GM23338 (cell line): ENCODE measurements around the gene ABCD3. TPM values are rescaled to one million over a fixed set of nuclear protein-coding genes. Genes with fewer than 3 reads are reported as not detected.

Experiments used
- ATAC-seq: fragments of 200-7000 bp; cut with Tn5 transposase; 3 replicates; pipeline ENCODE4 v1.9.1; 2020
- DNase-seq: peaks from one replicate; pipeline ENCODE4 v3.0.0-alpha.2; 2015; ENCODE audit warnings: low spot score
- H2AFZ ChIP-seq: fragments of 200-600 bp; sonication (generic); 2 replicates; pipeline ENCODE4 v1.8.0; 2016; ENCODE audit warnings: antibody characterized with exemption, mild to moderate bottlenecking, moderate library complexity
- H3F3A ChIP-seq: fragments of 200-600 bp; sonication (generic); replicated peaks from 2 replicates; pipeline ENCODE4 v1.8.0; 2017; ENCODE audit warnings: antibody characterized with exemption, mixed run types, low read depth
- H3K27ac ChIP-seq: fragments of 200-600 bp; sonication (generic); 2 replicates; pipeline ENCODE4 v1.6.1; 2016; ENCODE audit warnings: low read depth
- H3K27me3 ChIP-seq: fragments of 200-600 bp; sonication (generic); 2 replicates; pipeline ENCODE4 v1.8.0; 2016; ENCODE audit warnings: mild to moderate bottlenecking, mixed run types, moderate library complexity; ENCODE audit not compliant: insufficient read depth
- H3K36me3 ChIP-seq: fragments of 200-600 bp; sonication (generic); 2 replicates; pipeline ENCODE4 v1.8.0; 2016; ENCODE audit warnings: mild to moderate bottlenecking; ENCODE audit not compliant: insufficient read depth
- H3K4me1 ChIP-seq: fragments of 200-600 bp; sonication (generic); 2 replicates; pipeline ENCODE4 v1.8.0; 2016; ENCODE audit warnings: mild to moderate bottlenecking, moderate library complexity; ENCODE audit not compliant: insufficient read depth
- H3K4me2 ChIP-seq: fragments of 200-600 bp; sonication (generic); 2 replicates; pipeline ENCODE4 v1.7.1; 2017; ENCODE audit warnings: mixed run types
- H3K4me3 ChIP-seq: fragments of 200-600 bp; sonication (generic); 2 replicates; pipeline ENCODE4 v1.6.1; 2016; ENCODE audit warnings: mixed run types
- H3K79me2 ChIP-seq: fragments of 200-600 bp; sonication (generic); replicated peaks from 2 replicates; pipeline ENCODE4 v1.8.0; 2017; ENCODE audit warnings: mild to moderate bottlenecking; ENCODE audit not compliant: insufficient read depth
- H3K9me2 ChIP-seq: fragments of 200-600 bp; sonication (generic); 2 replicates; pipeline ENCODE4 v1.8.0; 2017; ENCODE audit not compliant: insufficient read depth
- H4K20me1 ChIP-seq: fragments of 200-600 bp; sonication (generic); replicated peaks from 2 replicates; pipeline ENCODE4 v1.8.0; 2017; ENCODE audit warnings: mild to moderate bottlenecking; ENCODE audit not compliant: insufficient read depth
- H3K27ac Mint-ChIP-seq: 2 replicates; pipeline ENCODE4 v1.8.0; 2020; ENCODE audit warnings: inconsistent platforms, mild to moderate bottlenecking, moderate library complexity, mixed read lengths
- H3K27me3 Mint-ChIP-seq: 3 replicates; pipeline ENCODE4 v1.8.0; 2022; ENCODE audit warnings: low read depth, mild to moderate bottlenecking, moderate library complexity, mixed read lengths, inconsistent platforms; ENCODE audit not compliant: insufficient read depth, poor library complexity
- H3K36me3 Mint-ChIP-seq: 3 replicates; pipeline ENCODE4 v1.8.0; 2021; ENCODE audit warnings: low read depth, mild to moderate bottlenecking, inconsistent platforms, moderate library complexity, mixed read lengths
- H3K4me1 Mint-ChIP-seq: 3 replicates; pipeline ENCODE4 v1.8.0; 2020; ENCODE audit warnings: mild to moderate bottlenecking, inconsistent platforms, mixed read lengths
- H3K4me3 Mint-ChIP-seq: 3 replicates; pipeline ENCODE4 v1.8.0; 2021; ENCODE audit warnings: moderate library complexity, mild to moderate bottlenecking, inconsistent platforms, mixed read lengths
- H3K9me3 Mint-ChIP-seq: 3 replicates; pipeline ENCODE4 v1.8.0; 2020; ENCODE audit warnings: moderate library complexity, mild to moderate bottlenecking, inconsistent platforms, mixed read lengths
- JUNB ChIP-seq: IDR thresholded peaks from one replicate; pipeline ENCODE4 v1.6.1; 2016; ENCODE audit warnings: antibody characterized with exemption; ENCODE audit not compliant: unreplicated experiment
- ZNF331 ChIP-seq: fragments of 250-450 bp; sonication (Bioruptor Pico); IDR thresholded peaks from 2 replicates; pipeline ENCODE4 v1.5.0; 2020; ENCODE audit warnings: low read depth, mild to moderate bottlenecking, moderate library complexity
- polyA plus RNA-seq: library from polyadenylated mRNA; unstranded; fragments of >200 nt; fragmentation: Nextera tagmentation; extraction: Ambion mirVana; gene quantifications from 2 replicates; pipeline ENCODE4 v1.2.1, GENCODE V29; 2016
- total RNA-seq: library from RNA; depleted of rRNA; stranded (reverse); fragments of >200 nt; shearing (Covaris generic); gene quantifications from 2 replicates; pipeline ENCODE4 v1.2.3, GENCODE V29; 2014
- TF ChIP-seq, protein P1 (sequence below): fragments of 250-450 bp; sonication (Bioruptor Pico); IDR thresholded peaks from 2 replicates; pipeline ENCODE4 v1.5.0; 2020; ENCODE audit warnings: mild to moderate bottlenecking, moderate library complexity
- TF ChIP-seq, protein P2 (sequence below): IDR thresholded peaks from one replicate; pipeline ENCODE4 v1.6.1; 2018; ENCODE audit warnings: antibody characterized with exemption; ENCODE audit not compliant: unreplicated experiment

The ABCD3 gene
- total and polyA plus RNA-seq, 2 experiments from 2014 or later = 12.3 to 24.0 TPM

DNA sequence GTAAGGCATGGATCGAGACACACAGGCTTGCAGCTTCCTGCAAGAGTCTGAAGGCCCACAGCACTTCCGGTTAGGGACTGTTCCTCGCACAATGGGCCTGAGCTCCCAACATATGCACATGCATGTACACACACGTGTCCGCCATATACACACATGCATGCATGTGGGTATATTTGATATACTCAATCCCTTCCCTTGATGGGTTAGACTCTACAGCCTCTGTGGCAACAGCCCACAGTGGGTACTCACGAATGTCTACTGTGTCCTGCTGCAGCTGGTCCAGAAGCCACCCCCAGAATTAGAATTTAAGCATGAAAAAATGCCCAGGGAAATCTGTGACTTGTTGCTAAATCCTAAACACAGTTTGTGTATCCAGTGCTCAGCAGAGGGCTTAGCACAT, 113.5 kb downstream of the ABCD3 start:
- H3F3A ChIP-seq = peaks cover 6% of the 10 kb centered on the region
- H3K79me2 ChIP-seq = peaks cover 1% of the 10 kb centered on the region; the same call in 1 of the 2 replicates
- no peak for TF ChIP-seq ZNF331 (CRISPR knock-in tag)
- TF ChIP-seq, protein P1, sequence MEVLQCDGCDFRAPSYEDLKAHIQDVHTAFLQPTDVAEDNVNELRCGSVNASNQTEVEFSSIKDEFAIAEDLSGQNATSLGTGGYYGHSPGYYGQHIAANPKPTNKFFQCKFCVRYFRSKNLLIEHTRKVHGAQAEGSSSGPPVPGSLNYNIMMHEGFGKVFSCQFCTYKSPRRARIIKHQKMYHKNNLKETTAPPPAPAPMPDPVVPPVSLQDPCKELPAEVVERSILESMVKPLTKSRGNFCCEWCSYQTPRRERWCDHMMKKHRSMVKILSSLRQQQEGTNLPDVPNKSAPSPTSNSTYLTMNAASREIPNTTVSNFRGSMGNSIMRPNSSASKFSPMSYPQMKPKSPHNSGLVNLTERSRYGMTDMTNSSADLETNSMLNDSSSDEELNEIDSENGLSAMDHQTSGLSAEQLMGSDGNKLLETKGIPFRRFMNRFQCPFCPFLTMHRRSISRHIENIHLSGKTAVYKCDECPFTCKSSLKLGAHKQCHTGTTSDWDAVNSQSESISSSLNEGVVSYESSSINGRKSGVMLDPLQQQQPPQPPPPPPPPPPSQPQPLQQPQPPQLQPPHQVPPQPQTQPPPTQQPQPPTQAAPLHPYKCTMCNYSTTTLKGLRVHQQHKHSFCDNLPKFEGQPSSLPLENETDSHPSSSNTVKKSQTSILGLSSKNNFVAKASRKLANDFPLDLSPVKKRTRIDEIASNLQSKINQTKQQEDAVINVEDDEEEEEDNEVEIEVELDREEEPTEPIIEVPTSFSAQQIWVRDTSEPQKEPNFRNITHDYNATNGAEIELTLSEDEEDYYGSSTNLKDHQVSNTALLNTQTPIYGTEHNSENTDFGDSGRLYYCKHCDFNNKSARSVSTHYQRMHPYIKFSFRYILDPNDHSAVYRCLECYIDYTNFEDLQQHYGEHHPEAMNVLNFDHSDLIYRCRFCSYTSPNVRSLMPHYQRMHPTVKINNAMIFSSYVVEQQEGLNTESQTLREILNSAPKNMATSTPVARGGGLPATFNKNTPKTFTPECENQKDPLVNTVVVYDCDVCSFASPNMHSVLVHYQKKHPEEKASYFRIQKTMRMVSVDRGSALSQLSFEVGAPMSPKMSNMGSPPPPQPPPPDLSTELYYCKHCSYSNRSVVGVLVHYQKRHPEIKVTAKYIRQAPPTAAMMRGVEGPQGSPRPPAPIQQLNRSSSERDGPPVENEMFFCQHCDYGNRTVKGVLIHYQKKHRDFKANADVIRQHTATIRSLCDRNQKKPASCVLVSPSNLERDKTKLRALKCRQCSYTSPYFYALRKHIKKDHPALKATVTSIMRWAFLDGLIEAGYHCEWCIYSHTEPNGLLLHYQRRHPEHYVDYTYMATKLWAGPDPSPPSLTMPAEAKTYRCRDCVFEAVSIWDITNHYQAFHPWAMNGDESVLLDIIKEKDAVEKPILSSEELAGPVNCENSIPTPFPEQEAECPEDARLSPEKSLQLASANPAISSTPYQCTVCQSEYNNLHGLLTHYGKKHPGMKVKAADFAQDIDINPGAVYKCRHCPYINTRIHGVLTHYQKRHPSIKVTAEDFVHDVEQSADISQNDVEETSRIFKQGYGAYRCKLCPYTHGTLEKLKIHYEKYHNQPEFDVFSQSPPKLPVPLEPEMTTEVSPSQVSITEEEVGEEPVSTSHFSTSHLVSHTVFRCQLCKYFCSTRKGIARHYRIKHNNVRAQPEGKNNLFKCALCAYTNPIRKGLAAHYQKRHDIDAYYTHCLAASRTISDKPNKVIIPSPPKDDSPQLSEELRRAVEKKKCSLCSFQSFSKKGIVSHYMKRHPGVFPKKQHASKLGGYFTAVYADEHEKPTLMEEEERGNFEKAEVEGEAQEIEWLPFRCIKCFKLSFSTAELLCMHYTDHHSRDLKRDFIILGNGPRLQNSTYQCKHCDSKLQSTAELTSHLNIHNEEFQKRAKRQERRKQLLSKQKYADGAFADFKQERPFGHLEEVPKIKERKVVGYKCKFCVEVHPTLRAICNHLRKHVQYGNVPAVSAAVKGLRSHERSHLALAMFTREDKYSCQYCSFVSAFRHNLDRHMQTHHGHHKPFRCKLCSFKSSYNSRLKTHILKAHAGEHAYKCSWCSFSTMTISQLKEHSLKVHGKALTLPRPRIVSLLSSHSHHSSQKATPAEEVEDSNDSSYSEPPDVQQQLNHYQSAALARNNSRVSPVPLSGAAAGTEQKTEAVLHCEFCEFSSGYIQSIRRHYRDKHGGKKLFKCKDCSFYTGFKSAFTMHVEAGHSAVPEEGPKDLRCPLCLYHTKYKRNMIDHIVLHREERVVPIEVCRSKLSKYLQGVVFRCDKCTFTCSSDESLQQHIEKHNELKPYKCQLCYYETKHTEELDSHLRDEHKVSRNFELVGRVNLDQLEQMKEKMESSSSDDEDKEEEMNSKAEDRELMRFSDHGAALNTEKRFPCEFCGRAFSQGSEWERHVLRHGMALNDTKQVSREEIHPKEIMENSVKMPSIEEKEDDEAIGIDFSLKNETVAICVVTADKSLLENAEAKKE (CRISPR knock-in tag) = no peak
- TF ChIP-seq JUNB = no peak
- TF ChIP-seq, protein P2, sequence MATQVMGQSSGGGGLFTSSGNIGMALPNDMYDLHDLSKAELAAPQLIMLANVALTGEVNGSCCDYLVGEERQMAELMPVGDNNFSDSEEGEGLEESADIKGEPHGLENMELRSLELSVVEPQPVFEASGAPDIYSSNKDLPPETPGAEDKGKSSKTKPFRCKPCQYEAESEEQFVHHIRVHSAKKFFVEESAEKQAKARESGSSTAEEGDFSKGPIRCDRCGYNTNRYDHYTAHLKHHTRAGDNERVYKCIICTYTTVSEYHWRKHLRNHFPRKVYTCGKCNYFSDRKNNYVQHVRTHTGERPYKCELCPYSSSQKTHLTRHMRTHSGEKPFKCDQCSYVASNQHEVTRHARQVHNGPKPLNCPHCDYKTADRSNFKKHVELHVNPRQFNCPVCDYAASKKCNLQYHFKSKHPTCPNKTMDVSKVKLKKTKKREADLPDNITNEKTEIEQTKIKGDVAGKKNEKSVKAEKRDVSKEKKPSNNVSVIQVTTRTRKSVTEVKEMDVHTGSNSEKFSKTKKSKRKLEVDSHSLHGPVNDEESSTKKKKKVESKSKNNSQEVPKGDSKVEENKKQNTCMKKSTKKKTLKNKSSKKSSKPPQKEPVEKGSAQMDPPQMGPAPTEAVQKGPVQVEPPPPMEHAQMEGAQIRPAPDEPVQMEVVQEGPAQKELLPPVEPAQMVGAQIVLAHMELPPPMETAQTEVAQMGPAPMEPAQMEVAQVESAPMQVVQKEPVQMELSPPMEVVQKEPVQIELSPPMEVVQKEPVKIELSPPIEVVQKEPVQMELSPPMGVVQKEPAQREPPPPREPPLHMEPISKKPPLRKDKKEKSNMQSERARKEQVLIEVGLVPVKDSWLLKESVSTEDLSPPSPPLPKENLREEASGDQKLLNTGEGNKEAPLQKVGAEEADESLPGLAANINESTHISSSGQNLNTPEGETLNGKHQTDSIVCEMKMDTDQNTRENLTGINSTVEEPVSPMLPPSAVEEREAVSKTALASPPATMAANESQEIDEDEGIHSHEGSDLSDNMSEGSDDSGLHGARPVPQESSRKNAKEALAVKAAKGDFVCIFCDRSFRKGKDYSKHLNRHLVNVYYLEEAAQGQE = no peak
- H3K9me2 ChIP-seq = no peaks in the 10 kb centered on the region
- Mint-ChIP-seq H3K9me3 (no peaks in the 10 kb centered on the region), H3K27me3 (no peaks in the 10 kb centered on the region), H3K4me3 (no peak overlapping the region), H3K27ac (no peak overlapping the region), H3K4me1 (peaks cover 14% of the 10 kb centered on the region), H3K36me3 (peaks cover 34% of the 10 kb centered on the region)
- H3K4me3 ChIP-seq = no peak overlapping the region
- no peak overlapping the region for H2AFZ ChIP-seq
- no peaks in the 10 kb centered on the region for H3K27me3 ChIP-seq
- H4K20me1 ChIP-seq = no peaks in the 10 kb centered on the region; the same call in 1 of the 2 replicates
- H3K36me3 ChIP-seq = peaks cover 20% of the 10 kb centered on the region
- no peak overlapping the region for H3K4me2 ChIP-seq
- ATAC-seq (no peak), DNase-seq (no peak)
- H3K4me1 ChIP-seq = peaks cover 15% of the 10 kb centered on the region
- no peak overlapping the region for H3K27ac ChIP-seq
